Esophagus (tissue), 2 donors: ENCODE measurements around the gene IQCK. TPM values are rescaled to one million over a fixed set of nuclear protein-coding genes. Genes with fewer than 3 reads are reported as not detected.

Experiments
- H3K27ac ChIP-seq, 2 donors: one replicate each; pipeline ENCODE4 v1.5.1; 2013; ENCODE audit warnings: low read depth in 2 of 2, mild to moderate bottlenecking in 2 of 2, inconsistent platforms in 1 of 2, low read length in 1 of 2, moderate library complexity in 1 of 2
- H3K27me3 ChIP-seq, 2 donors: one replicate each; pipeline ENCODE4 v1.6.1; 2013; ENCODE audit warnings: low read length in 2 of 2, control low read depth in 1 of 2, mild to moderate bottlenecking in 1 of 2; ENCODE audit not compliant: insufficient read depth in 2 of 2, control insufficient read depth in 1 of 2
- H3K36me3 ChIP-seq, 2 donors: one replicate each; pipeline ENCODE4 v1.6.1; 2013; ENCODE audit warnings: low read length in 1 of 2; ENCODE audit not compliant: control insufficient read depth in 2 of 2, insufficient read depth in 2 of 2
- H3K4me1 ChIP-seq, 2 donors: one replicate each; pipeline ENCODE4 v1.6.1; 2013; ENCODE audit warnings: low read length in 1 of 2; ENCODE audit not compliant: control insufficient read depth in 2 of 2, insufficient read depth in 2 of 2
- H3K4me3 ChIP-seq, 2 donors: one replicate each; pipeline ENCODE4 v1.5.1; 2013; ENCODE audit warnings: low read length in 2 of 2, mild to moderate bottlenecking in 2 of 2, low read depth in 1 of 2, moderate library complexity in 1 of 2
- H3K9me3 ChIP-seq, 2 donors: one replicate each; pipeline ENCODE4 v1.6.1; 2013; ENCODE audit warnings: mild to moderate bottlenecking in 2 of 2, low read depth in 1 of 2, low read length in 1 of 2, moderate library complexity in 1 of 2; ENCODE audit not compliant: control insufficient read depth in 2 of 2, insufficient read depth in 1 of 2
- WGBS, 2 donors: extraction: QIAGEN DNeasy Blood & Tissue Kit; methylation state at CpG; one replicate each; pipeline ENCODE4 v1.1.7; 2013; 5-methylcytosine and 5-hydroxymethylcytosine counted together
- polyA plus RNA-seq, 2 donors: library from polyadenylated mRNA; stranded (reverse); fragments of 200-250 nt; gene quantifications; one replicate each; pipeline ENCODE4 v1.2.3, GENCODE V29; 2013
- donor health status: healthy with polysubstance abuse.
- donor health status: Bipolar disorder and iron deficiency.

The IQCK gene
- polyA plus RNA-seq, 2 donors: 4.5 to 5.3 TPM

GRCh38 chr16:19817875-19818274 lies 99.8 kb downstream of the IQCK start:
- H3K4me3 ChIP-seq: no peak overlapping the region
- no peaks in the 10 kb centered on the region for H3K9me3 ChIP-seq
- 79 to 90% methylated on average over 7 of the region's 7 CpGs for WGBS, 2 donors

GRCh38 chr16:19822533-19822932 lies 104.5 kb downstream of the IQCK start:
- Histone ChIP-seq H3K9me3 (no peaks in the 10 kb centered on the region), H3K36me3 (no peaks in the 10 kb centered on the region), H3K4me1 (no peaks in the 10 kb centered on the region), H3K27ac (no peak overlapping the region), H3K27me3 (no peaks in the 10 kb centered on the region), H3K4me3 (no peak overlapping the region)
- 83 to 90% methylated on average over 2 of the region's 2 CpGs for WGBS, 2 donors

More at GRCh38 chr16:19817875-19818274, 99.8 kb downstream of the IQCK start:
- Histone ChIP-seq H3K4me1 (no peaks in the 10 kb centered on the region), H3K27me3 (no peaks in the 10 kb centered on the region), H3K27ac (no peak overlapping the region), H3K36me3 (no peaks in the 10 kb centered on the region)

- no peaks in the 10 kb centered on the region for H3K9me3 ChIP-seq
- H3K27ac ChIP-seq: no peak overlapping the region
- H3K4me3 ChIP-seq: no peak overlapping the region
- H3K4me1 ChIP-seq: no peaks in the 10 kb centered on the region
- H3K27me3 ChIP-seq: no peaks in the 10 kb centered on the region
- 90 to 94% methylated on average over 6 of the region's 6 CpGs for WGBS, 2 donors
- H3K36me3 ChIP-seq: no peaks in the 10 kb centered on the region
Observed at GRCh38 chr16:19823322-19823721, 105.3 kb downstream of the IQCK start.

GRCh38 chr16:19824216-19824615 lies 106.1 kb downstream of the IQCK start:
- WGBS, 2 donors: 91 to 92% methylated on average over 5 of the region's 5 CpGs
- no peaks in the 10 kb centered on the region for H3K27me3 ChIP-seq

GRCh38 chr16:19829844-19830692 lies 112.0 kb downstream of the IQCK start:
- no peaks in the 10 kb centered on the region for H3K27me3 ChIP-seq
- no peak overlapping the region for H3K4me3 ChIP-seq
- no peak overlapping the region for H3K27ac ChIP-seq
- no peaks in the 10 kb centered on the region for H3K4me1 ChIP-seq
- 66 to 90% methylated on average over 9 of the region's 9 CpGs for WGBS, 2 donors
- H3K36me3 ChIP-seq: no peaks in the 10 kb centered on the region
- H3K9me3 ChIP-seq: no peaks in the 10 kb centered on the region

More at GRCh38 chr16:19824216-19824615, 106.1 kb downstream of the IQCK start:
- Histone ChIP-seq H3K9me3 (no peaks in the 10 kb centered on the region), H3K36me3 (no peaks in the 10 kb centered on the region), H3K4me3 (no peak overlapping the region), H3K4me1 (no peaks in the 10 kb centered on the region), H3K27ac (no peak overlapping the region)

- Histone ChIP-seq H3K27me3 (no peaks in the 10 kb centered on the region), H3K9me3 (no peaks in the 10 kb centered on the region), H3K27ac (no peak overlapping the region), H3K4me3 (no peak overlapping the region), H3K36me3 (no peaks in the 10 kb centered on the region), H3K4me1 (no peaks in the 10 kb centered on the region)
- 79% methylated on average over 5 of the region's 5 CpGs for WGBS, 2 donors
Observed at GRCh38 chr16:19830902-19831560, 113.0 kb downstream of the IQCK start.

- Histone ChIP-seq H3K9me3 (no peaks in the 10 kb centered on the region), H3K4me1 (no peaks in the 10 kb centered on the region), H3K36me3 (no peaks in the 10 kb centered on the region), H3K27ac (no peak overlapping the region), H3K27me3 (no peaks in the 10 kb centered on the region), H3K4me3 (no peak overlapping the region)
- WGBS, 2 donors: 78 to 82% methylated on average over 6 of the region's 6 CpGs
Observed at GRCh38 chr16:19831678-19832077, 113.6 kb downstream of the IQCK start.

GRCh38 chr16:19833176-19833575 lies 115.1 kb downstream of the IQCK start:
- H3K4me3 ChIP-seq: no peak overlapping the region
- H3K36me3 ChIP-seq: no peaks in the 10 kb centered on the region
- H3K27ac ChIP-seq: no peak overlapping the region
- WGBS, 2 donors: 66 to 70% methylated on average over 3 of the region's 3 CpGs
- H3K4me1 ChIP-seq: no peaks in the 10 kb centered on the region
- no peaks in the 10 kb centered on the region for H3K9me3 ChIP-seq
- H3K27me3 ChIP-seq: no peaks in the 10 kb centered on the region

GRCh38 chr16:19833581-19833980 lies 115.5 kb downstream of the IQCK start:
- no peak overlapping the region for H3K27ac ChIP-seq
- H3K4me1 ChIP-seq: no peaks in the 10 kb centered on the region
- H3K27me3 ChIP-seq: no peaks in the 10 kb centered on the region
- 90 to 95% methylated on average over 5 of the region's 5 CpGs for WGBS, 2 donors
- H3K4me3 ChIP-seq: no peak overlapping the region
- no peaks in the 10 kb centered on the region for H3K36me3 ChIP-seq
- no peaks in the 10 kb centered on the region for H3K9me3 ChIP-seq
